Keratinocyte (primary cell): ENCODE measurements around the gene NOTCH1. TPM values are rescaled to one million over a fixed set of nuclear protein-coding genes. Genes with fewer than 3 reads are reported as not detected.

Experiments
- DNase-seq: peaks from one replicate; pipeline ENCODE4 v3.0.0-alpha.2; 2011; ENCODE audit warnings: low read depth, missing footprints, low spot score
- FAIRE-seq: peaks from 2 replicates; lab custom pipeline; 2011; peaks lifted over from hg19 to GRCh38; lab: Jason Lieb, UNC
- H2AFZ ChIP-seq: 2 replicates; pipeline ENCODE4 v1.6.0; 2012; ENCODE audit warnings: low read length, control low read depth, inconsistent platforms; ENCODE audit not compliant: control insufficient read depth
- H3K27ac ChIP-seq: 2 replicates; pipeline ENCODE4 v1.5.1; 2011; ENCODE audit warnings: low read length; ENCODE audit not compliant: control insufficient read depth, insufficient read depth
- H3K27me3 ChIP-seq: 3 replicates; pipeline ENCODE4 v1.6.0; 2011; ENCODE audit warnings: low read length; ENCODE audit not compliant: control insufficient read depth, insufficient read depth; ENCODE audit errors: extremely low read depth
- H3K36me3 ChIP-seq, 2 experiments: 2 replicates in 1 of 2; 3 replicates in 1 of 2; pipeline ENCODE4 v1.5.1; 2011; ENCODE audit warnings: low read length in 2 of 2, mild to moderate bottlenecking in 1 of 2; ENCODE audit not compliant: control insufficient read depth in 2 of 2, insufficient read depth in 2 of 2; ENCODE audit errors: extremely low read depth in 1 of 2
- H3K4me1 ChIP-seq: 3 replicates; pipeline ENCODE4 v1.5.1; 2011; ENCODE audit warnings: low read length; ENCODE audit not compliant: control insufficient read depth, insufficient read depth; ENCODE audit errors: extremely low read depth
- H3K4me2 ChIP-seq: 3 replicates; pipeline ENCODE4 v1.6.0; 2011; ENCODE audit warnings: low read depth, low read length; ENCODE audit not compliant: control insufficient read depth, insufficient read depth; ENCODE audit errors: extremely low read depth
- H3K4me3 ChIP-seq, 3 experiments: fragments of 200-600 bp in 1 of 3; sonication (generic) in 1 of 3; 2 replicates in 2 of 3; 3 replicates in 1 of 3; pipeline ENCODE4 v1.5.1; 2011 to 2016; ENCODE audit warnings: low read length in 3 of 3, mild to moderate bottlenecking in 3 of 3, control low read depth in 2 of 3, inconsistent platforms in 1 of 3, low read depth in 1 of 3, mixed read lengths in 1 of 3, mixed run types in 1 of 3, moderate library complexity in 1 of 3; ENCODE audit not compliant: control insufficient read depth in 2 of 3, insufficient read depth in 2 of 3; ENCODE audit errors: extremely low read depth in 1 of 3
- H3K79me2 ChIP-seq: 2 replicates; pipeline ENCODE4 v1.6.0; 2012; ENCODE audit warnings: low read length; ENCODE audit not compliant: control insufficient read depth, insufficient read depth
- H3K9ac ChIP-seq: 3 replicates; pipeline ENCODE4 v1.6.0; 2011; ENCODE audit warnings: low read length; ENCODE audit not compliant: control insufficient read depth, insufficient read depth; ENCODE audit errors: extremely low read depth
- H3K9me1 ChIP-seq: 3 replicates; pipeline ENCODE4 v1.6.0; 2011; ENCODE audit warnings: low read length; ENCODE audit not compliant: control insufficient read depth, insufficient read depth; ENCODE audit errors: extremely low read depth
- H3K9me3 ChIP-seq: 2 replicates; pipeline ENCODE4 v1.5.1; 2012; ENCODE audit warnings: low read depth, low read length; ENCODE audit not compliant: control insufficient read depth
- H4K20me1 ChIP-seq: 3 replicates; pipeline ENCODE4 v1.6.0; 2011; ENCODE audit warnings: low read length; ENCODE audit not compliant: control insufficient read depth, insufficient read depth; ENCODE audit errors: extremely low read depth
- EZH2 ChIP-seq: IDR thresholded peaks from one replicate; pipeline ENCODE4 v1.6.1; 2012; ENCODE audit warnings: inconsistent platforms, mild to moderate bottlenecking, low read length, moderate library complexity
- dilution Hi-C: fragments of 300-500 bp; cut with MboI; formaldehyde crosslinking; loops from one replicate; pipeline ENCODE4 v1.7.0; 2020; ENCODE audit warnings: low sequenced_read_pairs; ENCODE audit not compliant: extremely low pct_ligation_motif_present
- polyA plus RNA-seq, 5 experiments: library from polyadenylated mRNA; depleted of rRNA in 3 of 5; stranded (reverse) in 3 of 5; stranded (forward) in 1 of 5; unstranded in 1 of 5; fragments of >200 nt; gene quantifications; 1 replicate in 1 of 5; 2 replicates in 3 of 5; 3 replicates in 1 of 5; pipeline versions ENCODE4 v1.2.1 to v1.2.3, GENCODE V29; 2011 to 2012; ENCODE audit warnings: missing spikeins in 2 of 5, low read depth in 1 of 5, low replicate concordance in 1 of 5
- TF ChIP-seq, protein P1 (sequence below), 3 experiments: IDR thresholded peaks in 1 of 3; conservative IDR thresholded peaks in 1 of 3; optimal IDR thresholded peaks in 1 of 3; 2 replicates in 2 of 3; 3 replicates in 1 of 3; pipeline versions ENCODE3 to v1.5.1; 2011; ENCODE audit warnings: low read length in 3 of 3, mild to moderate bottlenecking in 3 of 3, moderate library complexity in 2 of 3, control low read depth in 1 of 3, inconsistent platforms in 1 of 3; ENCODE audit not compliant: insufficient read depth in 2 of 3; ENCODE audit errors: extremely low read depth in 1 of 3

The NOTCH1 gene
- polyA plus RNA-seq, 1 donor (not counting 4 experiments of a cell fraction or from before 2014, with no cell fraction given) = 6.1 TPM

DNA sequence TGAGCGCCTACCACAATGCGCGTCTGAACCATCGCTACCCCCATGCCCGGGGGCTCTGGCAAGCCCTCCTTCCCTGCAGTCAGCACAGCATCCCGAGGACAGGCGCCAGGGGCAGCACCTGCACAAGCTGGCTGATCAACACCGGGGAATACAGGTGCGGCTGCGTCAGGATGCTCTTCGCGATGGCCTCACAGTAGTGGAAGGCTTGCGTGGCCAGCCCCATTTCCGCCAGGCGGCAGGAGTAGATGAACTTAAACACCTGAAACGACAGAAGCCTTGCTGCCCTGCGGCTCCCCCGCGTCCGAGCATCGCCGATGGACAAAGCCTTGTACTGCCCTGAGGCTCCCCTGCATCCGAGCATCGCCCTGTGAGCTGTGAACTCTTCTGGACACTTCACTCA, 88.5 kb downstream of the NOTCH1 start:
- Histone ChIP-seq H3K36me3 (peaks cover 50 to 59% of the 10 kb centered on the region in 2 experiments), H3K9ac (no peak overlapping the region), H3K27ac (no peak overlapping the region), H3K9me1 (no peaks in the 10 kb centered on the region), H3K4me2 (no peak overlapping the region), H3K4me3 (no peak overlapping the region), H3K9me3 (no peaks in the 10 kb centered on the region), H3K27me3 (no peaks in the 10 kb centered on the region), H3K79me2 (peaks cover 1% of the 10 kb centered on the region), H2AFZ (no peak overlapping the region), H3K4me1 (no peaks in the 10 kb centered on the region), H4K20me1 (peaks cover 3% of the 10 kb centered on the region)
- no peak for TF ChIP-seq EZH2
- TF ChIP-seq, protein P1, sequence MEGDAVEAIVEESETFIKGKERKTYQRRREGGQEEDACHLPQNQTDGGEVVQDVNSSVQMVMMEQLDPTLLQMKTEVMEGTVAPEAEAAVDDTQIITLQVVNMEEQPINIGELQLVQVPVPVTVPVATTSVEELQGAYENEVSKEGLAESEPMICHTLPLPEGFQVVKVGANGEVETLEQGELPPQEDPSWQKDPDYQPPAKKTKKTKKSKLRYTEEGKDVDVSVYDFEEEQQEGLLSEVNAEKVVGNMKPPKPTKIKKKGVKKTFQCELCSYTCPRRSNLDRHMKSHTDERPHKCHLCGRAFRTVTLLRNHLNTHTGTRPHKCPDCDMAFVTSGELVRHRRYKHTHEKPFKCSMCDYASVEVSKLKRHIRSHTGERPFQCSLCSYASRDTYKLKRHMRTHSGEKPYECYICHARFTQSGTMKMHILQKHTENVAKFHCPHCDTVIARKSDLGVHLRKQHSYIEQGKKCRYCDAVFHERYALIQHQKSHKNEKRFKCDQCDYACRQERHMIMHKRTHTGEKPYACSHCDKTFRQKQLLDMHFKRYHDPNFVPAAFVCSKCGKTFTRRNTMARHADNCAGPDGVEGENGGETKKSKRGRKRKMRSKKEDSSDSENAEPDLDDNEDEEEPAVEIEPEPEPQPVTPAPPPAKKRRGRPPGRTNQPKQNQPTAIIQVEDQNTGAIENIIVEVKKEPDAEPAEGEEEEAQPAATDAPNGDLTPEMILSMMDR (optimal IDR thresholded peaks at IDR 0.05 in 1 of 3, IDR thresholded peaks at IDR 0.05 in 1 of 3, conservative IDR thresholded peaks at IDR 0.05 in 1 of 3; ENCODE audit: extremely low read depth in 1 of 3, insufficient read depth in 2 of 3, low read length in 3 of 3) = no peak
- dilution Hi-C loops = no loop called here
- DNase-seq (no peak), FAIRE-seq (no peak)

DNA sequence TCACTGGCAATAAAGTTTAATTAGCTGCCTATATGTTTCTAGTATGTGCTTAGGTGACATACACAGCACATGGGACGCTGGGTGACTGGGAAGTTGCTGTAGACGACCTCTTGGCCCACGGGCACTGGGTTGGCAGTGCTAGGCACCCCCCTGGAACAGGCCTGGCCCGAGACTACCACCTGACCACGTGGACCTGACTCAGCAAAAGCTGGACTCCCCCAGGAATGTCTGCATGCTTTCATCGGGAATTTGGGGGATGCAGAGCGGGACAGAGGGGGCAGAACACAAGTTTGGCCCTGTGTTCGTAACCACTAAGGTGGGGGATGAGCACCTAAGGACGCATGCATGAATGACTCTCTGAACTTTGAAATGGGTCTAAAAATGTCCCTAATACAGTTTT, 89.6 kb downstream of the NOTCH1 start:
- DNase-seq = no peak
- H3K27ac ChIP-seq = no peak overlapping the region
- H3K9ac ChIP-seq = no peak overlapping the region
- no peaks in the 10 kb centered on the region for H3K9me3 ChIP-seq
- H3K4me3 ChIP-seq = no peak overlapping the region
- no peak overlapping the region for H3K4me2 ChIP-seq
- H2AFZ ChIP-seq = no peak overlapping the region
- FAIRE-seq = no peak
- dilution Hi-C loops = no loop called here
- peaks cover 3% of the 10 kb centered on the region for H4K20me1 ChIP-seq
- no peaks in the 10 kb centered on the region for H3K79me2 ChIP-seq
- TF ChIP-seq, protein P1 (optimal IDR thresholded peaks at IDR 0.05 in 1 of 3, IDR thresholded peaks at IDR 0.05 in 1 of 3, conservative IDR thresholded peaks at IDR 0.05 in 1 of 3; ENCODE audit: extremely low read depth in 1 of 3, insufficient read depth in 2 of 3, low read length in 3 of 3) = no peak
- no peak for TF ChIP-seq EZH2
- H3K9me1 ChIP-seq = no peaks in the 10 kb centered on the region
- peaks cover 50 to 59% of the 10 kb centered on the region in 2 experiments for H3K36me3 ChIP-seq
- no peaks in the 10 kb centered on the region for H3K27me3 ChIP-seq
- no peaks in the 10 kb centered on the region for H3K4me1 ChIP-seq
